Right lobe of liver (tissue), 6 donors: ENCODE results near the gene MYH7B. TPM values are rescaled to one million over a fixed set of nuclear protein-coding genes. Genes with fewer than 3 reads are reported as not detected.

ENCODE experiments used
- ATAC-seq, 4 donors: fragments of 200-7000 bp; cut with Tn5 transposase; one replicate each; pipeline ENCODE4 v1.9.1; 2020; ENCODE audit warnings: mild to moderate bottlenecking in 4 of 4, moderate library complexity in 4 of 4
- DNase-seq, 3 donors: peaks; one replicate each; pipeline ENCODE4 v3.0.0-alpha.2; 2020
- H3K27ac ChIP-seq, 3 donors: fragments of 200-600 bp; one replicate each; pipeline ENCODE4 v1.8.0; 2022
- H3K27me3 ChIP-seq, 2 donors: fragments of 200-600 bp; one replicate each; pipeline ENCODE4 v1.8.0; 2022
- H3K36me3 ChIP-seq, 4 donors: fragments of 200-600 bp; sonication (generic) in 1 of 4; one replicate each; pipeline versions ENCODE4 v1.5.1 to v1.8.0; 2017 to 2022; ENCODE audit warnings: control low read depth in 1 of 4
- H3K4me1 ChIP-seq, 4 donors: fragments of 200-600 bp; sonication (generic) in 1 of 4; one replicate each; pipeline versions ENCODE4 v1.5.1 to v1.8.0; 2017 to 2022; ENCODE audit warnings: control low read depth in 1 of 4
- H3K4me3 ChIP-seq, 3 donors: fragments of 200-600 bp; one replicate each; pipeline ENCODE4 v1.8.0; 2022
- H3K9me3 ChIP-seq, 4 donors: fragments of 200-600 bp; sonication (generic) in 1 of 4; one replicate each; pipeline versions ENCODE4 v1.5.1 to v1.8.0; 2017 to 2022; ENCODE audit warnings: control low read depth in 1 of 4
- POLR2A ChIP-seq: fragments of 450-650 bp; IDR thresholded peaks from one replicate; pipeline ENCODE4 v1.6.1; 2017; ENCODE audit warnings: antibody characterized with exemption, mild to moderate bottlenecking
- WGBS: methylation state at CpG from one replicate; pipeline ENCODE4 v1.1.6; 2018; ENCODE audit warnings: low coverage, low lambda C conversion rate; ENCODE audit not compliant: insufficient coverage; ENCODE audit errors: missing lambda C conversion rate; 5-methylcytosine and 5-hydroxymethylcytosine counted together
- intact Hi-C, 2 donors: fragments of 100-400 bp; cut with DNase I; formaldehyde crosslinking; loops; one replicate each; pipeline versions ENCODE4 v1.11.2 to v1.14.1; 2022
- total RNA-seq, 6 experiments: library from RNA; depleted of rRNA in 2 of 6; stranded (reverse); fragments of >200 nt in 2 of 6; fragmentation: NEBNext Ultra II Directional in 3 of 6; extraction: Animal tissue kit (Norgen Biotek cat#: 25700) in 3 of 6; gene quantifications; one replicate each; pipeline versions ENCODE4 v1.1.0 to v1.2.4, GENCODE V29; 2016 to 2023
- TF ChIP-seq, protein P1 (sequence below), 4 donors: fragments of 200-600 bp in 3 of 4; fragments of 450-650 bp in 1 of 4; IDR thresholded peaks; one replicate each; pipeline versions ENCODE4 v1.5.1 to v1.8.0; 2016 to 2022; ENCODE audit warnings: antibody characterized with exemption in 4 of 4, mild to moderate bottlenecking in 2 of 4
- donor health status: DM: no; HTN: yes; CAD: no.
- donor health status: DM: no; HTN: no; CAD: no.
- donor health status: DM: no; HTN: no; CAD: no.
- donor health status: DM: no; HTN: yes; CAD: no.
- donor health status: DM: no; HTN: yes; CAD: no.

MYH7B gene
- total RNA-seq, 6 experiments from 2014 or later = 0.11 to 1.0 (median 0.39) TPM; not detected in 1

DNA sequence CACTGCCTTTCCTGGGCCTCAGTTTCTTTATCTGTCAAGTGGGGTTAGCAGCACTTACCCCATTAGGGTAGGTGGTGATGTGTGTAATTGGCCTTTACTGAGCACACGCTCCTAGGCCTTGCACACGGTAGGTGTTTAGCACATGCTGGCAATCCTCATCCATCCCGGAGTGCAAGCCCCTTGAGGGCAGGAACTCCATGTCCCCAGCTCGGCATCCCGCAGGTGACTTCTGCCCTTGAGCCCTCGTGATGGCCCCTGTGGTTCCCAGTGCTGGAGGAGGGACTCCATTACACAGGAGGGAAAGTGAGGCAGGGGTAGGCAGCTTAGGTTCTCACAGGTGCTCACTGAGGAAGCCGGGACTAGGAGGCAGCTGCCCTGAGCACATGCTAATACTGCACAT, 40.0 kb downstream of the MYH7B start:
- H3K27me3 ChIP-seq = no peaks in the 10 kb centered on the region
- H3K4me1 ChIP-seq = peaks cover 0 to 31% (median 0%) of the 10 kb centered on the region in 4 donors
- no CpG with 5 or more reads among the region's 7 CpGs for WGBS
- peaks cover 0 to 32% (median 5%) of the 10 kb centered on the region in 4 donors for H3K36me3 ChIP-seq
- DNase-seq (no peak), ATAC-seq (no peak)
- intact Hi-C loops = no loop called here
- H3K27ac ChIP-seq = no peak overlapping the region
- no peaks in the 10 kb centered on the region for H3K9me3 ChIP-seq
- TF ChIP-seq POLR2A = no peak
- TF ChIP-seq, protein P1, sequence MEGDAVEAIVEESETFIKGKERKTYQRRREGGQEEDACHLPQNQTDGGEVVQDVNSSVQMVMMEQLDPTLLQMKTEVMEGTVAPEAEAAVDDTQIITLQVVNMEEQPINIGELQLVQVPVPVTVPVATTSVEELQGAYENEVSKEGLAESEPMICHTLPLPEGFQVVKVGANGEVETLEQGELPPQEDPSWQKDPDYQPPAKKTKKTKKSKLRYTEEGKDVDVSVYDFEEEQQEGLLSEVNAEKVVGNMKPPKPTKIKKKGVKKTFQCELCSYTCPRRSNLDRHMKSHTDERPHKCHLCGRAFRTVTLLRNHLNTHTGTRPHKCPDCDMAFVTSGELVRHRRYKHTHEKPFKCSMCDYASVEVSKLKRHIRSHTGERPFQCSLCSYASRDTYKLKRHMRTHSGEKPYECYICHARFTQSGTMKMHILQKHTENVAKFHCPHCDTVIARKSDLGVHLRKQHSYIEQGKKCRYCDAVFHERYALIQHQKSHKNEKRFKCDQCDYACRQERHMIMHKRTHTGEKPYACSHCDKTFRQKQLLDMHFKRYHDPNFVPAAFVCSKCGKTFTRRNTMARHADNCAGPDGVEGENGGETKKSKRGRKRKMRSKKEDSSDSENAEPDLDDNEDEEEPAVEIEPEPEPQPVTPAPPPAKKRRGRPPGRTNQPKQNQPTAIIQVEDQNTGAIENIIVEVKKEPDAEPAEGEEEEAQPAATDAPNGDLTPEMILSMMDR (IDR thresholded peaks at IDR 0.05) = no peak
- no peak overlapping the region for H3K4me3 ChIP-seq

DNA sequence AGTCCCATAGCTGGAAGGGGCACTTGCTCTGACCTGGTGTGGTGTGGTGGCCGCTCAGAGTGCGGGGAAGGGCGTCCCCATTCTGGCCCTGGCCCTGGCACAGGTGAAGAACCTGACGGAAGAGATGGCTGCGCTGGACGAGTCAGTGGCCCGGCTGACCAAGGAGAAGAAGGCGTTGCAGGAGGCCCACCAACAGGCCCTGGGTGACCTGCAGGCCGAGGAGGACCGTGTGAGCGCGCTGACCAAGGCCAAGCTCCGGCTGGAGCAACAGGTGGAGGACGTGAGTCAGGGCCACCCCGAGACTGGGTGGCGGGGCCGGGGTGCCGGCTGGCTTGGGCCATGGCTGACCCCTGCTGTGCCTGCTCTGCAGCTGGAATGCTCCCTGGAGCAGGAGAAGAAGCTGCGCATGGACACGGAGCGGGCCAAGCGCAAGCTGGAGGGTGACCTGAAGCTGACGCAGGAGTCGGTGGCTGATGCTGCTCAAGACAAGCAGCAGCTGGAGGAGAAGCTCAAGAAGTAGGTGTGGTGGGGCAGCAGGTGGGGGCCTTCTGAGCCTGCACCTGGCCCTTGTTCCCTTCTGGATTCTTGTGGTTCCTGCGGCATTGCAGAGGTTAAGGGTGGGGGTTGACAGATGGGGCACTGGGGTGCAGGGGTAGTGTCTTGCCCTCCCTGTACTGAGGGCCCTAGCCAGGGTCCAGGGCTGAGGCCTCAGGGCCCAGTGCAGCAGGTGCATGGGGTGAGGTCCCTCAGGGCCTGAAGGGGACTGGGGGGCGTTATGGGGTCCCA, 40.8 kb downstream of the MYH7B start:
- H3K27ac ChIP-seq = no peak overlapping the region
- ATAC-seq (no peak), DNase-seq (no peak)
- no peak overlapping the region for H3K4me3 ChIP-seq
- 97% methylated on average over 11 of the region's 26 CpGs for WGBS
- TF ChIP-seq, protein P1 (IDR thresholded peaks at IDR 0.05) = no peak
- no peak for TF ChIP-seq POLR2A
- peaks cover 0 to 31% (median 0%) of the 10 kb centered on the region in 4 donors for H3K4me1 ChIP-seq
- H3K27me3 ChIP-seq = no peaks in the 10 kb centered on the region
- peaks cover 0 to 39% (median 11%) of the 10 kb centered on the region in 4 donors for H3K36me3 ChIP-seq
- intact Hi-C loops = no loop called here
- no peaks in the 10 kb centered on the region for H3K9me3 ChIP-seq

DNA sequence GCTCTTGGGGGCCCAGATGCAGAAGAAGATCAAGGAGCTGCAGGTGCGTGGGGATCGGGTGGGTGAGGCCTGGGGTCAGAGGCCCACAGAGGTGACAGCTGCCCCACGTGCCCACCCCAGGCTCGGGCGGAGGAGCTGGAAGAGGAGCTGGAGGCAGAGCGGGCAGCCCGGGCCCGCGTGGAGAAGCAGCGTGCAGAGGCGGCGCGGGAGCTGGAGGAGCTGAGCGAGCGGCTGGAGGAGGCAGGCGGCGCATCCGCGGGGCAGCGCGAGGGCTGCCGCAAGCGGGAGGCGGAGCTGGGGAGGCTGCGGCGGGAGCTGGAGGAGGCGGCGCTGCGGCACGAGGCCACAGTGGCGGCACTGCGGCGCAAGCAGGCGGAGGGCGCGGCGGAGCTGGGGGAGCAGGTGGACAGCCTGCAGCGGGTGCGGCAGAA, 41.5 kb downstream of the MYH7B start:
- Histone ChIP-seq H3K27me3 (no peaks in the 10 kb centered on the region), H3K4me3 (no peak overlapping the region), H3K36me3 (peaks cover 0 to 41% (median 11%) of the 10 kb centered on the region in 4 donors), H3K9me3 (no peaks in the 10 kb centered on the region), H3K27ac (no peak overlapping the region), H3K4me1 (peaks cover 0 to 31% (median 0%) of the 10 kb centered on the region in 4 donors)
- 76% methylated on average over 24 of the region's 39 CpGs for WGBS
- TF ChIP-seq, protein P1 (IDR thresholded peaks at IDR 0.05) = no peak
- no peak for TF ChIP-seq POLR2A
- intact Hi-C loops = no loop called here
- DNase-seq = no peak
- ATAC-seq = peak in 1 of 4 donors; percentile 23

DNA sequence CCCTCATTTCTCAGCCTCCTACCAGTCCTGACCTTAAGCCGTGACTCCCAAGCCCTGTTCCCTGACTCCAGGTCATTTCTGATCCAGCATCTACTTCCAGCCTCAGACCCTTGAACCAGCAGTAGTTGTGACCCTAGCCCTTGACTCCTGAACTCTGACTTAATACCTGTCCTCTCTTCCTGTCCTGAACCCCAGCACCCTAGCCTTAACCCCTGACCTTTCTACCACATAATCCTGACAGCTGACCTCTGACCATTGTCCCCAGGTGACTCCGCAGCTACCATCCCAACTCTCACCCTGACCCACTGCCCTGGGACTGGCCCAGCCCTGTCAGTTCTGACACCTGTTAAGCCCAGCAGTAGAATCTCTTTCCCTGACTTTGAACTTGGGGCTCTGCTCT, 42.1 kb downstream of the MYH7B start:
- H3K27me3 ChIP-seq = no peaks in the 10 kb centered on the region
- H3K4me3 ChIP-seq = no peak overlapping the region
- peaks cover 0 to 47% (median 14%) of the 10 kb centered on the region in 4 donors for H3K36me3 ChIP-seq
- no peak for TF ChIP-seq POLR2A
- TF ChIP-seq, protein P1 (IDR thresholded peaks at IDR 0.05) = no peak
- WGBS = 58% methylated on average over 2 of the region's 2 CpGs
- peaks cover 0 to 31% (median 2%) of the 10 kb centered on the region in 4 donors for H3K4me1 ChIP-seq
- intact Hi-C loops = no loop called here
- no peak overlapping the region for H3K27ac ChIP-seq
- ATAC-seq (peak; percentile 4 to 51 (median 14)), DNase-seq (no peak)
- no peaks in the 10 kb centered on the region for H3K9me3 ChIP-seq
